Uterus (tissue), 2 donors: ENCODE measurements around the gene KCNT2.

ENCODE experiments used
- CTCF ChIP-seq, 4 experiments: fragments of 200-600 bp in 2 of 4; fragments of 450-650 bp in 2 of 4; sonication (generic) in 2 of 4; IDR thresholded peaks; one replicate each; pipeline ENCODE4 v1.5.1; 2016 to 2019; ENCODE audit warnings: antibody characterized with exemption in 4 of 4, mild to moderate bottlenecking in 2 of 4, moderate library complexity in 1 of 4
- POLR2A ChIP-seq, 2 donors: fragments of 450-650 bp; IDR thresholded peaks; one replicate each; pipeline ENCODE4 v1.6.1; 2016; ENCODE audit warnings: antibody characterized with exemption in 2 of 2, mild to moderate bottlenecking in 1 of 2, moderate library complexity in 1 of 2

DNA sequence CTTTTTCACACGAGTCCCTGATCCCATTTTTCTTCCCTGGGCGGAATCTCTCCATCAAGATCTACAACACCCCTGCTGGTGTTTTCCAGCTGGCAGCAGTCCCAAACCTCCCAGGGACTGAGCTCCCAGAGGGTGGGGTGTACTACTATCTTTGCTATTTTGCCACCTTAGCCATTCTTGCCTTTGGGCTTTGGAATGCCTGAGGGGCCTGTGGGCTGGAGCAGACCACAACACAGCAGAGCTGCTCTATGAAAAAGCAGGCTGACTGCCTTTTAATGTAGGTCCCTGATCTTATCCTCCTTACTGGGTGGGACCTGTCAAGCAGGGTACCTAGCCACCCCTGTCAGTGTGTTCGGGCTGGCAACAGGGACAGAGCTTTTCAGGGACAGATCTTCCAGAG is 91.9 kb downstream of the KCNT2 start:
- TF ChIP-seq CTCF (IDR thresholded peaks at IDR 0.05): no peak
- no peak for TF ChIP-seq POLR2A (IDR thresholded peaks at IDR 0.05)
